H1 (cell line): ENCODE measurements around the gene KMT5C. TPM values are rescaled to one million over a fixed set of nuclear protein-coding genes. Genes with fewer than 3 reads are reported as not detected.

Source experiments
- CTCF ChIA-PET: fragments of 300-600 bp; sonication (Branson Sonifier 250); formaldehyde crosslinking; loops from one replicate; lab custom pipeline; 2021; ENCODE audit not compliant: partially characterized antibody; lab: Charles Lee
- POLR2A ChIA-PET: fragments of 300-600 bp; sonication (Branson Sonifier 250); formaldehyde crosslinking; loops from one replicate; lab custom pipeline; 2021; ENCODE audit warnings: inconsistent platforms; ENCODE audit not compliant: partially characterized antibody; lab: Charles Lee
- DNase-seq, 2 experiments: peaks; one replicate each; pipeline versions ENCODE4 v3.0.0 to v3.0.0-alpha.2; 2010 to 2022; ENCODE audit warnings: low spot score in 2 of 2, low read depth in 1 of 2, mixed read lengths in 1 of 2
- FAIRE-seq: peaks from 2 replicates; lab custom pipeline; 2011; peaks lifted over from hg19 to GRCh38; lab: Jason Lieb, UNC
- H2AFZ ChIP-seq: 2 replicates; pipeline ENCODE4 v1.8.1; 2012; ENCODE audit warnings: low read length, inconsistent platforms
- H2AK5ac ChIP-seq: 2 replicates; pipeline ENCODE4 v1.6.1; 2013; ENCODE audit warnings: low read depth, low read length
- H2BK120ac ChIP-seq: replicated peaks from 2 replicates; pipeline ENCODE3; 2013; ENCODE audit warnings: low read depth, low read length, inconsistent platforms
- H2BK12ac ChIP-seq: 2 replicates; pipeline ENCODE4 v1.6.1; 2013; ENCODE audit warnings: low read depth, low read length
- H2BK15ac ChIP-seq: 2 replicates; pipeline ENCODE4 v1.6.1; 2013; ENCODE audit warnings: low read length
- H2BK20ac ChIP-seq: 2 replicates; pipeline ENCODE4 v1.6.1; 2013; ENCODE audit warnings: low read length
- H2BK5ac ChIP-seq: 2 replicates; pipeline ENCODE4 v1.6.1; 2013; ENCODE audit warnings: low read depth, low read length
- H3K14ac ChIP-seq: 2 replicates; pipeline ENCODE4 v1.6.1; 2013; ENCODE audit warnings: inconsistent platforms; ENCODE audit not compliant: insufficient read length
- H3K18ac ChIP-seq: 2 replicates; pipeline ENCODE4 v1.6.1; 2013; ENCODE audit warnings: low read length; ENCODE audit errors: extremely low read depth
- H3K23ac ChIP-seq: 2 replicates; pipeline ENCODE4 v1.6.1; 2013; ENCODE audit warnings: inconsistent platforms; ENCODE audit not compliant: insufficient read length
- H3K23me2 ChIP-seq: 2 replicates; pipeline ENCODE4 v1.6.1; 2013; ENCODE audit warnings: low read depth, low read length
- H3K27ac ChIP-seq: 2 replicates; pipeline ENCODE4 v1.6.1; 2011; ENCODE audit warnings: low read depth, low read length, inconsistent platforms
- H3K27me3 ChIP-seq, 4 experiments: replicated peaks in 1 of 4; 1 replicate in 1 of 4; 2 replicates in 3 of 4; pipeline versions ENCODE4 v1.6.1 to v1.8.1; 2011 to 2013; ENCODE audit warnings: low read length in 3 of 4, mild to moderate bottlenecking in 3 of 4, inconsistent platforms in 2 of 4, mixed read lengths in 2 of 4, moderate library complexity in 1 of 4; ENCODE audit not compliant: control insufficient read depth in 3 of 4, insufficient read depth in 3 of 4; ENCODE audit errors: extremely low read depth in 1 of 4
- H3K36me3 ChIP-seq, 4 experiments: 2 replicates each; pipeline versions ENCODE4 v1.6.1 to v1.8.1; 2011 to 2013; ENCODE audit warnings: mild to moderate bottlenecking in 4 of 4, low read length in 3 of 4, moderate library complexity in 2 of 4, control low read depth in 1 of 4, inconsistent platforms in 1 of 4; ENCODE audit not compliant: insufficient read depth in 4 of 4, control insufficient read depth in 2 of 4
- H3K4ac ChIP-seq: replicated peaks from 2 replicates; pipeline ENCODE3; 2013; ENCODE audit warnings: low read length, low read depth, mixed read lengths, inconsistent platforms; ENCODE audit not compliant: insufficient read length
- H3K4me1 ChIP-seq, 4 experiments: replicated peaks in 1 of 4; 1 replicate in 1 of 4; 2 replicates in 3 of 4; pipeline versions ENCODE4 v1.6.1 to v1.8.1; 2011 to 2013; ENCODE audit warnings: low read length in 3 of 4, inconsistent platforms in 2 of 4, mixed read lengths in 1 of 4; ENCODE audit not compliant: insufficient read depth in 4 of 4, control insufficient read depth in 3 of 4
- H3K4me2 ChIP-seq, 2 experiments: 2 replicates each; pipeline versions ENCODE4 v1.6.1 to v1.8.1; 2011 to 2013; ENCODE audit warnings: low read depth in 2 of 2, low read length in 2 of 2, control low read depth in 1 of 2, inconsistent platforms in 1 of 2, mild to moderate bottlenecking in 1 of 2; ENCODE audit not compliant: insufficient read depth in 1 of 2
- H3K4me3 ChIP-seq, 4 experiments: fragments of 200-600, 300-600 bp in 1 of 4; sonication (generic), shearing (Covaris generic), sonication (Bioruptor Twin) in 1 of 4; 2 replicates each; pipeline versions ENCODE4 v1.5.1 to v1.8.1; 2011 to 2016; ENCODE audit warnings: low read length in 4 of 4, low read depth in 3 of 4, control low read depth in 2 of 4, inconsistent platforms in 2 of 4, mild to moderate bottlenecking in 2 of 4, mixed read lengths in 1 of 4, moderate library complexity in 1 of 4; ENCODE audit not compliant: insufficient read depth in 2 of 4; ENCODE audit errors: extremely low read depth in 1 of 4
- H3K56ac ChIP-seq: replicated peaks from 2 replicates; pipeline ENCODE3; 2013; ENCODE audit warnings: low read depth, mild to moderate bottlenecking, mixed read lengths, low read length, inconsistent platforms; ENCODE audit not compliant: insufficient read length
- H3K79me1 ChIP-seq: 2 replicates; pipeline ENCODE4 v1.6.1; 2013; ENCODE audit warnings: low read depth, low read length, control low read depth
- H3K79me2 ChIP-seq, 2 experiments: 2 replicates each; pipeline versions ENCODE4 v1.6.1 to v1.8.1; 2012 to 2013; ENCODE audit warnings: low read length in 2 of 2, mild to moderate bottlenecking in 2 of 2, inconsistent platforms in 1 of 2; ENCODE audit not compliant: insufficient read depth in 2 of 2, control insufficient read depth in 1 of 2
- H3K9ac ChIP-seq, 4 experiments: replicated peaks in 1 of 4; 1 replicate in 1 of 4; 2 replicates in 3 of 4; pipeline versions ENCODE4 v1.6.1 to v1.8.1; 2011 to 2013; ENCODE audit warnings: low read depth in 3 of 4, low read length in 3 of 4, control low read depth in 2 of 4, mild to moderate bottlenecking in 2 of 4, moderate library complexity in 2 of 4, inconsistent platforms in 1 of 4; ENCODE audit errors: extremely low read depth in 1 of 4
- H3K9me3 ChIP-seq, 2 experiments: 2 replicates each; pipeline versions ENCODE4 v1.6.1 to v1.8.1; 2012 to 2013; ENCODE audit warnings: mild to moderate bottlenecking in 2 of 2, moderate library complexity in 2 of 2, control low read depth in 1 of 2, inconsistent platforms in 1 of 2, low read depth in 1 of 2, low read length in 1 of 2, mixed read lengths in 1 of 2; ENCODE audit not compliant: insufficient read depth in 2 of 2
- H4K20me1 ChIP-seq, 2 experiments: replicated peaks in 1 of 2; 2 replicates each; pipeline versions ENCODE3 to v1.8.1; 2011 to 2013; ENCODE audit warnings: inconsistent platforms in 2 of 2, low read length in 2 of 2, mild to moderate bottlenecking in 1 of 2; ENCODE audit not compliant: insufficient read depth in 2 of 2, control insufficient read depth in 1 of 2
- H4K5ac ChIP-seq: 2 replicates; pipeline ENCODE4 v1.6.1; 2013; ENCODE audit warnings: low read length, low read depth, mixed read lengths, inconsistent platforms; ENCODE audit not compliant: insufficient read length
- H4K8ac ChIP-seq: 2 replicates; pipeline ENCODE4 v1.8.0; 2013; ENCODE audit warnings: mild to moderate bottlenecking, moderate library complexity, low read length, inconsistent platforms; ENCODE audit not compliant: insufficient read depth; ENCODE audit errors: extremely low read depth
- H4K91ac ChIP-seq: replicated peaks from 2 replicates; pipeline ENCODE3; 2013; ENCODE audit warnings: low read length, mixed read lengths, inconsistent platforms; ENCODE audit not compliant: insufficient read length
- CEBPB ChIP-seq: IDR thresholded peaks from 2 replicates; pipeline ENCODE4 v1.6.1; 2012; ENCODE audit warnings: low read depth, low read length
- KDM4A ChIP-seq: IDR thresholded peaks from one replicate; pipeline ENCODE4 v1.7.1; 2012; ENCODE audit warnings: low read depth, mild to moderate bottlenecking, moderate library complexity, low read length, inconsistent platforms; ENCODE audit not compliant: severe bottlenecking
- SP1 ChIP-seq: IDR thresholded peaks from 2 replicates; pipeline ENCODE4 v1.6.1; 2011; ENCODE audit warnings: low read depth, low read length
- SP2 ChIP-seq: IDR thresholded peaks from 2 replicates; pipeline ENCODE4 v1.6.1; 2012; ENCODE audit warnings: mild to moderate bottlenecking, low read length, inconsistent platforms
- WGBS, 2 experiments: shearing (Covaris generic) in 1 of 2; methylation state at CpG; one replicate each; pipeline versions ENCODE4 v1.1.6 to v1.1.7; 2013 to 2015; ENCODE audit warnings: low lambda C conversion rate in 2 of 2, mixed read lengths in 2 of 2, inconsistent platforms in 1 of 2, low coverage in 1 of 2, missing lambda C conversion rate in 1 of 2; ENCODE audit not compliant: insufficient replicate concordance in 2 of 2, insufficient coverage in 1 of 2, insufficient read length in 1 of 2; ENCODE audit errors: extremely low coverage in 1 of 2, missing lambda C conversion rate in 1 of 2; 5-methylcytosine and 5-hydroxymethylcytosine counted together
- polyA plus RNA-seq, 7 experiments: library from polyadenylated mRNA; depleted of rRNA in 3 of 7; stranded (reverse) in 5 of 7; unstranded in 2 of 7; fragments of >200 nt in 5 of 7; fragments of 200-250 nt in 2 of 7; gene quantifications; 1 replicate in 5 of 7; 2 replicates in 1 of 7; 4 replicates in 1 of 7; pipeline versions ENCODE4 v1.2.1 to v1.2.3, GENCODE V29; 2011 to 2013; ENCODE audit warnings: missing spikeins in 2 of 7, mixed read lengths in 2 of 7
- total RNA-seq: library from RNA; stranded (reverse); fragmentation: NEBNext Ultra II Directional; extraction: Animal tissue kit (Norgen Biotek cat#: 25700); gene quantifications from 2 replicates; pipeline ENCODE4 v1.2.1, GENCODE V29; 2021

KMT5C gene
- total and polyA plus RNA-seq, 2 of the 8 experiments (the other 6 are each of a cell fraction or from before 2014, with no cell fraction given): 24.9 to 31.5 TPM

- H4K20me1 ChIP-seq: peaks cover 25 to 45% of the 10 kb centered on the region in 2 experiments
- H3K36me3 ChIP-seq: peaks cover 23 to 35% (median 26%) of the 10 kb centered on the region in 4 experiments
- CTCF ChIA-PET: interaction anchor here (0.6 to 6.1 kb wide), 8 partner anchors 14 to 251 kb away, joined by 3 to 39 read pairs (median 4); no protein-coding TSS in a partner anchor
- H3K4ac ChIP-seq: no peak overlapping the region
- no peak overlapping the region for H2AK5ac ChIP-seq
- FAIRE-seq: no peak
- POLR2A ChIA-PET: interaction anchor here (0.6 to 26.7 kb wide), 23 partner anchors 11 to 266 kb away, joined by 3 to 874 read pairs (median 5); partner anchors contain the start of genes HSPBP1, IL11, KMT5C and TMEM190
- no peak overlapping the region for H3K14ac ChIP-seq
- peak overlapping the region; percentile 87 to 95 for H3K4me2 ChIP-seq
- TF ChIP-seq CEBPB (no peak), KDM4A (no peak), SP1 (peak; percentile 28; the same call in 1 of the 2 replicates), SP2 (no peak)
- TF ChIP-seq, all 59 proteins: peak for 1
- no peak overlapping the region for H2AFZ ChIP-seq
- no peaks in the 10 kb centered on the region for H3K27me3 ChIP-seq
- 91% methylated on average over 24 of the region's 24 CpGs; no CpG with 5 or more reads in 1 of the 2 experiments for WGBS, 2 experiments
- H3K79me1 ChIP-seq: peaks cover 28% of the 10 kb centered on the region
- 0 out of 2 replicates have a peak overlapping the region, but pooled peaks have one; percentile 28 for H4K8ac ChIP-seq
- peaks cover 25% of the 10 kb centered on the region for H3K23me2 ChIP-seq
- no peak overlapping the region for H4K5ac ChIP-seq
- no peak overlapping the region for H4K91ac ChIP-seq
- H3K23ac ChIP-seq: no peak overlapping the region
- peaks cover 0 to 56% (median 45%) of the 10 kb centered on the region in 4 experiments; a peak in 6 of 7 replicates for H3K4me1 ChIP-seq
- no peak overlapping the region for H2BK20ac ChIP-seq
- H2BK5ac ChIP-seq: no peak overlapping the region
- H3K4me3 ChIP-seq: peak overlapping the region; percentile 19 to 97 (median 90); a peak in 4 of 8 replicates
- H2BK12ac ChIP-seq: no peak overlapping the region
- no peak overlapping the region for H3K56ac ChIP-seq
- H2BK15ac ChIP-seq: no peak overlapping the region
- H3K9me3 ChIP-seq: no peaks in the 10 kb centered on the region
- no peak overlapping the region for H3K27ac ChIP-seq
- peaks cover 17 to 27% of the 10 kb centered on the region in 2 experiments; a peak in 3 of 4 replicates for H3K79me2 ChIP-seq
- H3K18ac ChIP-seq: no peak overlapping the region
- no peak for DNase-seq
- H2BK120ac ChIP-seq: no peak overlapping the region
- peak overlapping the region in 1 of 4 experiments; percentile 13; a peak in 1 of 7 replicates for H3K9ac ChIP-seq
These were observed 48.2 kb downstream of the KMT5C start for GRCh38 chr19:55387736-55388497.
